B cell (primary cell): Measurements from ENCODE around the gene MILR1.

Experiments used
- CTCF ChIP-seq: fragments of 200-600 bp; IDR thresholded peaks from one replicate; pipeline ENCODE4 v1.8.0; 2022; ENCODE audit warnings: antibody characterized with exemption, mild to moderate bottlenecking
- EZH2 ChIP-seq: IDR thresholded peaks from 2 replicates; pipeline ENCODE4 v1.6.1; 2012; ENCODE audit warnings: borderline replicate concordance, low read depth, mild to moderate bottlenecking, moderate library complexity, low read length; ENCODE audit not compliant: insufficient read depth, poor library complexity, severe bottlenecking

GRCh38 chr17:64412944-64413381 lies 36.0 kb upstream of the MILR1 start:
- TF ChIP-seq CTCF (no peak), EZH2 (no peak)
